ENCODE measurements around the gene GNG11. TPM values are rescaled to one million over a fixed set of nuclear protein-coding genes. Genes with fewer than 3 reads are reported as not detected.

The GNG11 gene
- total and polyA plus RNA-seq, 2 experiments from 2014 or later, result 25.9 to 87.0 TPM

GRCh38 chr7:93889261-93889660, 32.3 kb upstream of the GNG11 start:
- Histone ChIP-seq H3K4me2 (ENCODE audit: unreplicated experiment) (peak overlapping the region; percentile 91), H2AFZ (peak overlapping the region; percentile 94; the same call in 1 of the 2 replicates), H3K36me3 (ENCODE audit: low read depth) (no peaks in the 10 kb centered on the region), H3K4me3 (peak overlapping the region; percentile 83), H3F3A (ENCODE audit: insufficient read depth) (peaks cover 42% of the 10 kb centered on the region), H3K4me1 (ENCODE audit: insufficient read depth) (peaks cover 9% of the 10 kb centered on the region), H3K9me2 (ENCODE audit: insufficient read depth) (no peaks in the 10 kb centered on the region), H3K79me2 (ENCODE audit: insufficient read depth) (no peaks in the 10 kb centered on the region), H3K27ac (peak overlapping the region; percentile 67), H3K9ac (peak overlapping the region; percentile 74), H3K9me3 (ENCODE audit: low read depth) (no peaks in the 10 kb centered on the region), H4K20me1 (ENCODE audit: insufficient read depth) (no peaks in the 10 kb centered on the region), H3K27me3 (replicated peaks; ENCODE audit: insufficient read depth) (no peaks in the 10 kb centered on the region)
- no peak for TF ChIP-seq EZH2phosphoT487 (IDR thresholded peaks at IDR 0.05; ENCODE audit: insufficient read depth, low read depth)
- no peak for TF ChIP-seq EZH2 (IDR thresholded peaks at IDR 0.05; ENCODE audit: insufficient read depth, poor library complexity, severe bottlenecking)
- in situ Hi-C loops (cut with MboI), result no loop called here
- WGBS, 2 experiments (ENCODE audit: low coverage in 1 of 2, low lambda C conversion rate in 2 of 2, missing lambda C conversion rate in 2 of 2), result 51 to 53% methylated on average over 3 of the region's 3 CpGs
- DNase-seq, result peak; percentile 92

GRCh38 chr7:93890041-93890463, 31.5 kb upstream of the GNG11 start:
- DNase-seq, result peak; percentile 85
- Histone ChIP-seq H3K9me2 (ENCODE audit: insufficient read depth) (no peaks in the 10 kb centered on the region), H3K9ac (peak overlapping the region; percentile 74), H2AFZ (peak overlapping the region; percentile 94), H3K4me1 (ENCODE audit: insufficient read depth) (peaks cover 14% of the 10 kb centered on the region), H3K36me3 (ENCODE audit: low read depth) (no peaks in the 10 kb centered on the region), H3K27ac (peak overlapping the region; percentile 67), H3K79me2 (ENCODE audit: insufficient read depth) (no peaks in the 10 kb centered on the region), H3K4me3 (peak overlapping the region; percentile 83), H3K27me3 (replicated peaks; ENCODE audit: insufficient read depth) (no peaks in the 10 kb centered on the region), H4K20me1 (ENCODE audit: insufficient read depth) (no peaks in the 10 kb centered on the region), H3F3A (ENCODE audit: insufficient read depth) (peaks cover 35% of the 10 kb centered on the region), H3K4me2 (ENCODE audit: unreplicated experiment) (peak overlapping the region; percentile 91), H3K9me3 (ENCODE audit: low read depth) (no peaks in the 10 kb centered on the region)
- WGBS, 2 experiments (ENCODE audit: low coverage in 1 of 2, low lambda C conversion rate in 2 of 2, missing lambda C conversion rate in 2 of 2), result 2% methylated on average over 28 of the region's 28 CpGs
- in situ Hi-C loops (cut with MboI), result no loop called here
- TF ChIP-seq EZH2 (IDR thresholded peaks at IDR 0.05; ENCODE audit: insufficient read depth, poor library complexity, severe bottlenecking), result no peak

- Histone ChIP-seq H4K20me1 (ENCODE audit: insufficient read depth) (no peaks in the 10 kb centered on the region), H3K79me2 (ENCODE audit: insufficient read depth) (no peaks in the 10 kb centered on the region), H3K9me3 (ENCODE audit: low read depth) (no peaks in the 10 kb centered on the region), H3K4me2 (ENCODE audit: unreplicated experiment) (peak within 1 kb of the TSS; percentile 91), H3K4me1 (ENCODE audit: insufficient read depth) (peaks cover 14% of the 10 kb centered on the region), H3F3A (ENCODE audit: insufficient read depth) (peaks cover 30% of the 10 kb centered on the region), H3K27me3 (replicated peaks; ENCODE audit: insufficient read depth) (no peaks in the 10 kb centered on the region), H3K9ac (peak within 1 kb of the TSS; percentile 74), H3K36me3 (ENCODE audit: low read depth) (no peaks in the 10 kb centered on the region), H3K4me3 (peak within 1 kb of the TSS; percentile 83), H3K9me2 (ENCODE audit: insufficient read depth) (no peaks in the 10 kb centered on the region), H3K27ac (peak within 1 kb of the TSS; percentile 67), H2AFZ (peak within 1 kb of the TSS; percentile 94)
- 1% methylated on average over 34 to 45 of the region's 49 CpGs for WGBS, 2 experiments (ENCODE audit: low coverage in 1 of 2, low lambda C conversion rate in 2 of 2, missing lambda C conversion rate in 2 of 2)
- DNase-seq, result peak; percentile 84
- in situ Hi-C loops (cut with MboI), result no loop called here
- TF ChIP-seq EZH2phosphoT487 (IDR thresholded peaks at IDR 0.05; ENCODE audit: insufficient read depth, low read depth) (no peak), EZH2 (IDR thresholded peaks at IDR 0.05; ENCODE audit: insufficient read depth, poor library complexity, severe bottlenecking) (no peak)
Observed at GRCh38 chr7:93890464-93891068, 31.0 kb upstream of the GNG11 start, which contains the start of gene TFPI2. TSS of gene TFPI2 (minus strand) at chr7:93890753. CDS start at chr7:93890678, 75 bp downstream.

- no peaks in the 10 kb centered on the region for H4K20me1 ChIP-seq (ENCODE audit: insufficient read depth)
- no peaks in the 10 kb centered on the region for H3K36me3 ChIP-seq (ENCODE audit: low read depth)
- H3K4me3 ChIP-seq, result no peak overlapping the region
- DNase-seq, result peak; percentile 28
- no peaks in the 10 kb centered on the region for H3K27me3 ChIP-seq (replicated peaks; ENCODE audit: insufficient read depth)
- no peaks in the 10 kb centered on the region; the same call in 1 of the 2 replicates for H3F3A ChIP-seq (ENCODE audit: insufficient read depth)
- no peaks in the 10 kb centered on the region for H3K79me2 ChIP-seq (ENCODE audit: insufficient read depth)
- H2AFZ ChIP-seq, result no peak overlapping the region
- peaks cover 10% of the 10 kb centered on the region; the same call in 1 of the 2 replicates for H3K4me1 ChIP-seq (ENCODE audit: insufficient read depth)
- WGBS, 2 experiments (ENCODE audit: low coverage in 1 of 2, low lambda C conversion rate in 2 of 2, missing lambda C conversion rate in 2 of 2), result 91 to 95% methylated on average over 1 of the region's 1 CpG
- no peak overlapping the region for H3K4me2 ChIP-seq (ENCODE audit: unreplicated experiment)
- no peak overlapping the region for H3K9ac ChIP-seq
- no peak for TF ChIP-seq EZH2 (IDR thresholded peaks at IDR 0.05; ENCODE audit: insufficient read depth, poor library complexity, severe bottlenecking)
- TF ChIP-seq EZH2phosphoT487 (IDR thresholded peaks at IDR 0.05; ENCODE audit: insufficient read depth, low read depth), result no peak
- H3K27ac ChIP-seq, result no peak overlapping the region
- no peaks in the 10 kb centered on the region for H3K9me2 ChIP-seq (ENCODE audit: insufficient read depth)
- in situ Hi-C loops (cut with MboI), result no loop called here
- H3K9me3 ChIP-seq (ENCODE audit: low read depth), result no peaks in the 10 kb centered on the region
Observed at GRCh38 chr7:93894426-93894825, 27.1 kb upstream of the GNG11 start.
